ENCODE data around the gene CSHL1.
"Not testable (repeated sequence)": the region's sequence is repeated elsewhere in the genome, so short reads cannot be mapped to it uniquely, and the experiment has no call there.

Gene CSHL1

DNA sequence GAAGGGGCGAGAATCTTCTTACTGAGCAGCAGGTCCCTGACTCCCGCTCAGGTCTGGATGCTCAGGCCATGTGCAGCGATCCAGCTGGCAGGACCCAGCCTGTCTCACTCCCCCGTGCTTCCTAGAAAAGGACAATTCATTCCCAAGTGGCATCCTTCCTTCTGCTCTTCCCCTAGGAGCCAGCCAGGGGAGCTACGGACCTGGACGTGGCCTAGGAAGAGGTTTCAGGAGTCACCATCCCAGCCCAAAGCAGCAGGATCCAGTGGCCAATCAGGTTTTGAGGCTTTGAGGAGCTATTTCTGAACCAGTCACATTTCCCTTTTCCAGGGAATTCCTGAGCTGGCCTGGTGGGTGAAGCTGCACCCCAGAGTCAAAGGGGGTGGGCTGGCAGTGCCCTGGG is 28.8 kb upstream of the CSHL1 start:
- no peak for DNase-seq

GRCh38 chr17:63939401-63939800 is 28.3 kb upstream of the CSHL1 start:
- no peak for DNase-seq

DNA sequence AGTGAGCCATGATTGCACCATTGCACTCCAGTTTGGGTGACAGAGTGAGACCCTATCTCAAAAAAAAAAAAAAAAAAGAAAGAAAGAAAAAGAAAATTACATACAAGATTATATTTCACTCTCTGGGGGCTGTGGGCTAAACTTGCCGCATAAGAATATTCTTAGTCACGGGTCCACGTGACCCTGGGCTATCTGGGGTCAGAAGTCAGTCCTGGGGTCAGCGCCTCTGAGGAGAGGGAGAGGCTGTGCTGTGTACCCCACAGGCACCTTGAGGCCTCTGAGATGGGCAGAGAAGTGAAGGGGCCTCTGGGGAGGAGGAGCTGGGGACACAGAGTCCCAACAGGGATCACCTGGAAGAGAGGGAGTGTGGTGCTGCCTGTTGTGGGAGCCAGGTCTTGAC is 26.9 kb upstream of the CSHL1 start:
- no peak for DNase-seq

GRCh38 chr17:63937319-63937718 is 26.3 kb upstream of the CSHL1 start:
- no peak for DNase-seq

DNA sequence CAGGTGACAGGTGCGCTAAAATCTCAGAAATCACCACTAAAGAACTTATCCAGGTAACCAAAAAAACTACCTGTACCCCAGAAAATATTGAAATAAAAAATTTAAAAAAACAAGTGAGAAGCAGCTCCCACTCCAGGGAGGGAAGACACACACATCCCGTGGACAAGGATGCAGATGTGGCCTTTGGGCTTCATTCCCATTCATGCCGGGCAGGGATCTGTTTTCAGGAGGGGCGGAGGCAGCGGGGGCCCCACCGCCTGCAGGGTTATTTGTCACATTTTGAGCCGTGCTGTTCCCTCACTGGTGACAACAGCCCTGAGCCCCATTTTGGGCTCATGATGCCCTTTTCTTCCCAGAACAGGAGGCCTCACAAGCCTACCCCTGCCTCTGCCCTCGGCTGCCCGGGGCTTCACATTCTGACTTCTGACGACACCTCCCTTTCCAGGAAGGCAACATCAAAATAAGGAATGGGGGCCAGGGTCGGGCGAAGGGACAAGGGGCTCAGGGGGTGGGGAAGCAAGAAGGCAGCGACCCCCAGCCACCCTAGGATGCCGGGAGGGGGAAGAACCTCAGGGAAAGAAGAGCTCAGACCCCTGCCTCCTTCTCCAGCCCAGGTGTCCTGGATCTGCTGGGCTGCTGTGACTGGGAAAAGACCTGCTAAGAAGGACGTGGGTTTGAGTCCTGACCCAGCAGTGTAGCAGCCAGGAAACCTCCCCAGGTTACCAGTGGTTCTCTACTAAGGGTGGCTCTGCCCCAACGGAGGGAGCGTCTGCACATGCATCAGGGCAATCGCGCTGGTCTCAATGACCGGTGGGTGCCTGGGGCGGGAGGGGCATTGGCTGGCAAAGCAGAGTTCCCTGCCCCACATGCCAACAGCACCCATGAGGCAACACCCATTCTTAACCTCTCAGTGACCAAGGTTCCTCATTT is 23.4 kb upstream of the CSHL1 start:
- no peak for DNase-seq

DNA sequence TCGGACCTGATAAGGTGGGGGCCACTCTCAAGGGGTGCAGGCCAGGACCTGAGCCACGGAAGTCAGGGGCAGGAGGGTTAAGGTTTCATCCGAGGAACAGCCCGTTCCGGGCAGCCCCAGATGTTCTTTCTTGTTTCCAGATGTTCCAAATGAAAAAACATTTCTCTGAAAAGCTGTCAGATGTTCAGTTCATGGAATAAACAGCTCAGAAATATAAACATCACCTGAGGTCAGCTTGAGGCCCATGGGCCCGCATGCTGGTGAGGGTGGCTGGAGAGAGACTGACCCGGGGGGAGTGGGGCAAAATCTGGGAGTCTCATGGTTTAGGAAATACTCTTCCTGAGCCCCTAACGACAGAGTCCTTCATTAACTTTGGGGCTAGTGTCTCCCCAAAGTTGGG is 22.5 kb upstream of the CSHL1 start:
- DNase-seq = no peak

DNA sequence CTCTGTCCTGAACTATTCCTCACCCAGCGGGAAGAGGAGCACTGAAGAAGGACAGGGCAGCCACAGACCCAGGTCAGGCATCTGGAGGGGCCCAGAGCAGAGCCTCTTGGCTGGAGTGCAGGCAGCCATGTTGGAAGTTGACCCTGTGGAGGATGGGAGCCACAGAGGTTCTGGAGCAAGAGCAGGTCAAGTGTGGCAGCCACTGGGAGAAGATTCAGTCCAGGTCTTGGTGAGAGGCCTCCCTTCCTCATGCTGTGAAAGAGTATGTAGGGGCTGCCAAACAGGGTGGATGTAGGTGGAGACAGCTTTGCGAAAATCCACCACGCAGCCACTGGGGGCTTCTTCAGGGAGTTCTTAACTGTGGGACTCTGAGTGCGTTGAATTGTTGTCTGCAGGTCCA is 21.7 kb upstream of the CSHL1 start:
- DNase-seq = no peak

DNA sequence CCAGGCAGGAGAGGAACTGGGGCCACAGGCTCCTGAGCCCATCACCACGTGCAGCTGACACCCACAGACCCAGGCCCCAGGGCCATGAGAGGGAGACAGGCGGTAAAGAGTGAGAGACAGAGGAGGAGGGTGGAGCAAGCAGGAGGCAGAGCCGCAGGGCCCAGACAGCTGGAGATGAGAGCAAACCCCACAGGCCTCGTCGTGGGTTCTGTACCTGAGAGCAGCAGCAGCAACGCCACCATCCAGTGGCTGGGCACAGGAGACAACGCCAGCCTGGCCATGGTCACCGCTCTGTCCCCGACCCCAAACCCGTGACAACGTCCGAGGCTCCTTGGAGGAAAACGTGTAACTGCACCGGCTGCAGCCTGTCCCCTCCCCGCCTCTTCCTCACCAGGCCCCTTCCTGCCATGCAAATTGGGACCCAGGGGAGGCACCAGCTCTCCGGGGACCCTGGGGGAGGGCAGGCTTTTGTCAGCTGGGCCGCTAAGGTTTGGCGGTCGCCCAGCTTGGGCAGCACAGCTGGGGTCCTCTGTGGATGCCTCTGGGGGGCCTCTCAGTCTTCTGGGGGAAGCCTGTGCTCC is 21.0 kb upstream of the CSHL1 start, which contains the start of gene CD79B:
CD79B (minus strand) TSS at position 351 of the 581 bp plus-strand sequence; CDS start at position 281, 70 bp downstream.
- DNase-seq = peak; percentile 21

GRCh38 chr17:63930951-63931575 is 20.0 kb upstream of the CSHL1 start:
- DNase-seq = peak; percentile 62

DNA sequence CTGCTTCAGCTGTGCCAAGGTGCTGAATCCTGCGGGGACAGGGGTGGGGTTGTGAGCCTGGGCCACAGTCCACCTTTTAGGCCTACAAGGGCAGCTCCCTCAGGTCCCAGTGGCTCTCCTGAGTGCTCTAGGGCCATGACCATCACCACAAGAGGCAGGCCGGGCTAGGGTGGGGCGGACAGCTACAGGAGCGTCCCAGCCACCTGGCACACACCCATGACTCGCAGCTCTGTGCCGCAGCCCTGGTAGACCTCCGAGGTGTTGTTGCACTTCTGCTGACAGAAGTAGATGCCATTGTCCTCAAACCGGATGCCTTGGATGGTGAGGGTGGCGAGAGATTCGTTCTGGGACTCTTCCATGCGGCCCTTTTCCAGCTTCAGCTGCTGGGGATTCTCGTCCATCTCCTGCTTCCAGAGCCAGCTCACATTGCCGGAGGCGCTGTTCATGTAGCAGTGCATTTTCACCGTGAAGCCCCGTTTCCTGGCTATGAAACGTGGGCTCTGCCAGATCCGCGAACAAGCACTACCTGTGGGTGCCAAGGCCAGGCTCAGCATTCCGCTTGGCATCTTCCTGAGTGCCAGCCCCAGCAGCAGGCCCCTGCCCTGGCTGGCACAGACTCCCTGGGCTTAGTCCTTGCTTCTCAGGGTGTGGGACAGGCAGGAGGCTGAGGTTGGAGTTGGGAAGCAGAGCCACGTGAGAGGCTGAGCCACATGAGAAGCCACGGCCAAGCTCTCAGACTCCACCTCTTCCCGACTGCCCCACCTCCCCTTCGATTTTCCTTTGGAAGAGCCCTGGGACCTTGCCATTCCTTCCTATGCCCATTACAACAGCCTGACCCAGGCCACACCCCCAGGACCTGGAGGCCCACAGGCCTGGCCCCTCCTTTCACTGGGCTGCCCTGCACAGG is 19.1 kb upstream of the CSHL1 start:
- no peak for DNase-seq

DNA sequence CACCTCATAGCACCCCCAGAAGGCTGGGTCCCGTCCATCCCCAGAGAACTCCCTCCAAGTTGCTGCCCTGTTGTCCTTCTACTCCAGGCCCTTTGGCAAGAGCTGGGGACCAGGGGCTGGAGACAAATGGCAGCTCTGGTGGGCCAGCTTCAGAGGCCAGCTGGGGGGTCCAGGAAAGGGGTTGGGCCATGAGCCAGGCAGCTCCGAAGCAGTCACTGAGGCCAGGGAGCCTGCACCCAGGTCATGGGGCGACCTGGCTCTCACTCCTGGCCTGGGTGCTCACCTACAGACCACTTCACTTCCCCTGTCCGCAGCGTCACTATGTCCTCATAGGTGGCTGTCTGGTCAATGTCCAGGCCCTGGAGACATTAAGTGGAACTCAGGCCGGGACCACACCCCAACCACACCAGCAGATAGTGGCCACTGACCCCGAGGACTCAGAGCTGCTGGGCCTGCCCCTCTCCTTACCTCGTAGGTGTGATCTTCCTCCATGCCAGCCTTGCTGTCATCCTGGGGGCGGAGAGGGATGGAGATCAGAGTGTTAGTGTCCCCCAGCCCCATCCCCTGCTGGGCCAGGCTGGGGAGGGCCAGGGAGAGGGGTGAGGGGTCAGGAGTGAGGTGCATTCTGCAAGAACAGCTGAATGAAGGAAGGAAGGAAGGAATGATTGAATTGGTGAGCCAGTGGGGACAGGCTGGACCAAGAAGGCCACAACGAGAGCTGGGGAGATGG is 18.1 kb upstream of the CSHL1 start:
- DNase-seq = no peak

- no peak for DNase-seq
Measured at GRCh38 chr17:63928172-63928666, 17.2 kb upstream of the CSHL1 start.

GRCh38 chr17:63927464-63928171 is 16.6 kb upstream of the CSHL1 start:
- no peak for DNase-seq

- no peak for DNase-seq
Measured at GRCh38 chr17:63926164-63926563, 15.1 kb upstream of the CSHL1 start.

DNA sequence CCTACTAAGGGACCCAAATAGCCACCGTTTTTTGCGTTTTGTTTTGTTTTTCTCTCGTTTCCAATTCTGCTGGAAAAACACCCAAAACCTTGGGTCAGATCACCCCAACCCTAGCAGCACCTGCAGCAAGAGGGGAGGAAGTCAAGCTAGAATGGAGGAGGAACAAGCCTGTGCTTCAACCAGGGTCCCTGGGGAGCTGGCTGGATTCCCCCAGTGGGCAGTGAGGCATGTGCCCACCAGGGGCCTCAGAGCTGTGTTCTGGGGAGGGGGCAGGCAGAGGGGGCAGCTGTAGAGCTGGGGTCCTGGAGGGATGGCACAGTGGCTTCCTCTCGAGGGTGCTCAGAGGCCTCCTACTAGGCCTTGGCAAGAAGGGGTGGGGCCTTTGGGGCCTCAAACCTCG is 14.6 kb upstream of the CSHL1 start:
- no peak for DNase-seq

- not testable (repeated sequence) for DNase-seq
Measured at GRCh38 chr17:63922402-63922801, 11.3 kb upstream of the CSHL1 start.

DNA sequence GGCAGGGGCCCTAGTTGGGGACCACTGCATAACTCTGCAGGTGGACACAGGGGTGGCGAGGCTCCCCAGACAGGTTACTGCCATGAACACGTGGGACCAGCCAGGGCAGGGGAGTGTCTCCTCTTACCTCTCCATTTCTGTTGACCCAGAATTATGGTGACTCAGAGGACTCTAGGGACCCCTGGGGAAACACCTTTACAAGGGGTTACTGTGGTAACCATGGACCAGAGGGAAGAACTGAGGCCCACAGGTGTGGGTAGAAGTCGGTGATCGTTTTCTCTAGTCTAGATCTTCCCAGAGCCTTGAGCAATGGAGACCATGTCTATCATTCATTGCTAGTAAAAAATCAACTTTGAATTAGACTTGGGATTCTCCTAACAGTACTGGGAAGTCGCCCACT is 9.7 kb upstream of the CSHL1 start:
- not testable (repeated sequence) for DNase-seq

GRCh38 chr17:63920050-63920449 is 9.0 kb upstream of the CSHL1 start:
- DNase-seq = not testable (repeated sequence)

- peak; percentile 74 for DNase-seq
Measured at GRCh38 chr17:63919311-63919723, 8.3 kb upstream of the CSHL1 start.

DNA sequence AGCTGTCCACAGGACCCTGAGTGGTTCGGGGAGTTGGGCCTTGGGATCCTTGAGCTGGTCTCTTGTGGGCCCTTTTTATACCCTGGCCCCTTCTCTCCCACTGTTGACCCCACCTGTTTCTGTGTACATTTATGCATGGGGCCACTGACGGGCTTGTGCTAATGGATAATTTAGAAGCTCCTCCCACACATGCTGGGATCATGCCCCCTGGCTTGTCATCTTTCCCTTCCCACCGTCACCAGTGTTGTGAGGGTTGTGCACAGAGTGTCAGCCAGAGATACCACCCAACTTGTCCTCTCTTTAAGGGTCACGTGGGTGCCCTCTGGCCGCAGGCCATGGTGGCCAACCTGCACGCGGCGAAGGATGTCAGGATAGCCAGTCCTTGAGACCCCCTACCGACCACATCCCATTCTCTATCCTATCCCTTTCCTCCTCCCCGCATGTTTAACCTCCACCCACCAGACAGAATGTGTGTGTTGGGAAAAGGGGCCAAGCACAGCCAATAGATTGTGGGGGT is 7.8 kb upstream of the CSHL1 start, which contains the start of gene GH1:
GH1 (minus strand) TSS at position 51 of the 517 bp plus-strand sequence. CDS start 63 bp downstream, outside the sequence.
- not testable (repeated sequence) for DNase-seq

GRCh38 chr17:63918305-63918704 is 7.2 kb upstream of the CSHL1 start:
- DNase-seq = no peak

Measured in activated gamma-delta T cell treated with Interleukin-2 at 50 U/mL for 16 hours (primary cell).